ENCODE results near the gene ZNF91. TPM values are rescaled to one million over a fixed set of nuclear protein-coding genes. Genes with fewer than 3 reads are reported as not detected.
A peak's percentile ranks its signal among the peaks of the same experiment; 100 is the strongest.

Gene ZNF91
- total RNA-seq, 1 donor from 2014 or later: 81.0 TPM

DNA sequence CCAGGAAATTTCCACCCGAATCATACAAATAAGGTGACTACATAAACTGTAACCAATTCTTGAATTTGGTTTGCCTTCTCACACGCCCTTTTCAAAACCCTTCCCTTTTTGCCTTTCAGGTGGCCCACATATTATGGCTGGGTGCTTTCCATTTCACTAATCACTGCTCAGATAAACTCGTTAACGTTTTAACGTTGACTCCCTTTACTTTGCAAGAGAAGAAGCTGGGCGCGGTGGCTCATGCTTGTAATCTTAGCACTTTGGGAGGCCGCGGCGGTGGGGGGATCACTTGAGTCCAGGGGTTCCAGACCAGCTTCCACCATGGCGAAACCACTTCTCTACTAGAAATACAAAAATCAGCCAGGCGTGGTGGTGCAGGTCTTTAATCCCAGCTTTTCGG, 19.8 kb upstream of the ZNF91 start:
- DNase-seq (ENCODE audit: extremely low spot score in 2 of 2): no peak

DNA sequence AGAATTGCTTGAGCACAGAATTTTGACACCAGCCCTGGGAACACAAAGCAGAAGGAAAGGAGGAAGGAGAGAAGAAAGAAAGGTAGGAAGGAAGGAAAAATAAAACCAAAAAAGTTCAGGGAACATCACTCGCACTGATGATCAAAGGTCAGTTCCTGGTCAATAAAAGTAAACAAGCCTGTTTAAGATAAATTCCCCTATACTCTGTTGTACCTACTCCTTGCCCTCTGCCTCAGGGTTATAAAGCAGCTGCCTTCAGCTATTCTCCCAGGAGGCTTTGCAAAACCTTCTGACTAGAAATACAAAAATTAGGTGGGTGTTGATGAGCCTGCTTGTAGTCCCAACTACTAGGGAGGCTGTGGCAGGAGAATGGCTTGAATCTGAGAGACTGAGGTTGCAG, 14.9 kb upstream of the ZNF91 start:
- H3K36me3 ChIP-seq: no peaks in the 10 kb centered on the region
- no peak for TF ChIP-seq POLR2A (IDR thresholded peaks at IDR 0.05)
- no peak for TF ChIP-seq CTCF (IDR thresholded peaks at IDR 0.05)
- TF ChIP-seq POLR2AphosphoS5 (IDR thresholded peaks at IDR 0.05; ENCODE audit: insufficient read depth in 1 of 2, low read depth in 1 of 2): no peak
- intact Hi-C loops (cut with DNase I): no loop called here

More for the DNA sequence above, 19.8 kb upstream of the ZNF91 start:
- Histone ChIP-seq H3K27ac (no peak overlapping the region), H3K36me3 (no peaks in the 10 kb centered on the region), H3K9me3 (no peaks in the 10 kb centered on the region), H3K4me1 (peaks cover 14% of the 10 kb centered on the region), H3K27me3 (no peaks in the 10 kb centered on the region), H3K4me3 (peak overlapping the region; percentile 34 to 44)
- no peak for TF ChIP-seq CTCF (IDR thresholded peaks at IDR 0.05)
- no peak for TF ChIP-seq POLR2A (IDR thresholded peaks at IDR 0.05)
- no peak for TF ChIP-seq POLR2AphosphoS5 (IDR thresholded peaks at IDR 0.05; ENCODE audit: insufficient read depth in 1 of 2, low read depth in 1 of 2)
- intact Hi-C loops (cut with DNase I): no loop called here

GRCh38 chr19:23409392-23410048, 14.2 kb upstream of the ZNF91 start:
- Histone ChIP-seq H3K9me3 (no peaks in the 10 kb centered on the region), H3K27ac (no peak overlapping the region), H3K27me3 (no peaks in the 10 kb centered on the region), H3K4me3 (no peak overlapping the region), H3K4me1 (no peaks in the 10 kb centered on the region), H3K36me3 (no peaks in the 10 kb centered on the region)
- TF ChIP-seq POLR2A (IDR thresholded peaks at IDR 0.05) (no peak), POLR2AphosphoS5 (IDR thresholded peaks at IDR 0.05; ENCODE audit: insufficient read depth in 1 of 2, low read depth in 1 of 2) (no peak), CTCF (IDR thresholded peaks at IDR 0.05) (no peak)
- intact Hi-C loops (cut with DNase I): no loop called here
- no peak for DNase-seq (ENCODE audit: extremely low spot score in 2 of 2)

More for the DNA sequence above, 14.9 kb upstream of the ZNF91 start:
- Histone ChIP-seq H3K9me3 (no peaks in the 10 kb centered on the region), H3K4me1 (peaks cover 2% of the 10 kb centered on the region), H3K4me3 (no peak overlapping the region), H3K27ac (no peak overlapping the region), H3K27me3 (no peaks in the 10 kb centered on the region)
- no peak for DNase-seq (ENCODE audit: extremely low spot score in 2 of 2)

DNA sequence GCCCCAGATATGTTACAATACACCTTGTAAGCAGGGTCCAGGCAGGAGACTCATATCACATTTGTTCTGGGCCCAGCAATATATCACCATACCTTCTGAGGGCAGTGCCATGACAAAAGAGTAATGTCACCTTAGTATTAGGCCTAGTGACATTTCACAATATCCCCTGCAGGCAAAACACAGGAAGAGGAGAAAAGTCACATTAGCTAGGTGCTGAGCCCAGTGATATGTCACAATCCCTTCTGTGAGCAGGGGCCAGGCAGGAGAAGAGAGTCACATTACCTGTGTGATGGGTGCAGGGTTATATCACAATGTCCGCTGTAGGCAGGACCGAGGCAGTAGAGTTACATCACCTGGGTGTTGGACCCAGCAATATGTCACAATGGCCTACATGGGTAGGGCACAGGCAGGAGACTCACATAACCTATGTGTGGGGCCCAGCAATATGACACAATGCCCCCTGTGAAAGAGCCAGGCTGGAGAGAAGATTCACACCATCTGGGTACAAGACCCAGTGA, 12.4 kb upstream of the ZNF91 start:
- intact Hi-C loops (cut with DNase I): no loop called here

More for the DNA sequence above, 12.4 kb upstream of the ZNF91 start:
- Histone ChIP-seq H3K27ac (no peak overlapping the region), H3K27me3 (no peaks in the 10 kb centered on the region), H3K9me3 (no peaks in the 10 kb centered on the region), H3K4me3 (no peak overlapping the region), H3K36me3 (no peaks in the 10 kb centered on the region), H3K4me1 (no peaks in the 10 kb centered on the region)
- TF ChIP-seq POLR2A (IDR thresholded peaks at IDR 0.05): no peak
- TF ChIP-seq POLR2AphosphoS5 (IDR thresholded peaks at IDR 0.05; ENCODE audit: insufficient read depth in 1 of 2, low read depth in 1 of 2): no peak
- TF ChIP-seq CTCF (IDR thresholded peaks at IDR 0.05): no peak
- no peak for DNase-seq (ENCODE audit: extremely low spot score in 2 of 2)
